CD4-positive, CD25-positive, alpha-beta regulatory T cell (primary cell): ENCODE data around the gene APBB2. TPM values are rescaled to one million over a fixed set of nuclear protein-coding genes. Genes with fewer than 3 reads are reported as not detected.
"Not testable (repeated sequence)": the region's sequence is repeated elsewhere in the genome, so short reads cannot be mapped to it uniquely, and the experiment has no call there.

Source experiments
- ATAC-seq, 2 donors: fragments of 150-1000 bp; cut with Tn5 transposase; one replicate each; pipeline ENCODE4 v1.10.0; 2021; ENCODE audit warnings: low read depth in 2 of 2, moderate number of reproducible peaks in 2 of 2, moderate library complexity in 1 of 2
- DNase-seq, 3 donors: peaks; one replicate each; pipeline versions ENCODE4 v3.0.0 to v3.0.0-alpha.2; 2012 to 2022; ENCODE audit warnings: mixed read lengths in 1 of 3
- H3K27ac ChIP-seq: one replicate; pipeline ENCODE4 v1.7.0; 2013; ENCODE audit warnings: mild to moderate bottlenecking, low read length; ENCODE audit not compliant: insufficient read depth, poor library complexity, severe bottlenecking
- H3K27me3 ChIP-seq: one replicate; pipeline ENCODE4 v1.7.0; 2013; ENCODE audit warnings: low read length; ENCODE audit not compliant: control insufficient read depth, insufficient read depth
- H3K36me3 ChIP-seq: one replicate; pipeline ENCODE4 v1.7.0; 2013; ENCODE audit warnings: mild to moderate bottlenecking, low read length, moderate library complexity; ENCODE audit not compliant: control insufficient read depth, insufficient read depth
- H3K4me1 ChIP-seq: 2 replicates; pipeline ENCODE4 v1.7.0; 2013; ENCODE audit warnings: mild to moderate bottlenecking, low read length; ENCODE audit not compliant: insufficient read depth, control insufficient read depth, poor library complexity, severe bottlenecking
- H3K4me3 ChIP-seq: one replicate; pipeline ENCODE4 v1.7.0; 2013; ENCODE audit warnings: low read depth, mild to moderate bottlenecking, low read length, moderate library complexity
- H3K9me3 ChIP-seq, 2 experiments: 1 replicate in 1 of 2; 2 replicates in 1 of 2; pipeline ENCODE4 v1.7.0; 2013; ENCODE audit warnings: low read length in 2 of 2, mild to moderate bottlenecking in 1 of 2, moderate library complexity in 1 of 2; ENCODE audit not compliant: control insufficient read depth in 2 of 2
- H3K27ac Mint-ChIP-seq, 3 donors: one replicate each; pipeline ENCODE4 v1.8.0; 2020 to 2022; ENCODE audit warnings: mild to moderate bottlenecking in 3 of 3, mixed read lengths in 3 of 3, moderate library complexity in 2 of 3
- H3K27me3 Mint-ChIP-seq: one replicate; pipeline ENCODE4 v1.8.0; 2022; ENCODE audit warnings: mild to moderate bottlenecking, mixed read lengths
- H3K36me3 Mint-ChIP-seq: one replicate; pipeline ENCODE4 v1.8.0; 2020; ENCODE audit warnings: mixed read lengths
- H3K4me1 Mint-ChIP-seq, 4 donors: one replicate each; pipeline ENCODE4 v1.8.0; 2020 to 2022; ENCODE audit warnings: mixed read lengths in 4 of 4, mild to moderate bottlenecking in 1 of 4
- H3K4me3 Mint-ChIP-seq, 4 donors: one replicate each; pipeline ENCODE4 v1.8.0; 2020 to 2022; ENCODE audit warnings: mild to moderate bottlenecking in 4 of 4, mixed read lengths in 4 of 4, moderate library complexity in 3 of 4
- H3K9me3 Mint-ChIP-seq, 7 donors: one replicate each; pipeline ENCODE4 v1.8.0; 2020 to 2022; ENCODE audit warnings: mixed read lengths in 7 of 7, mild to moderate bottlenecking in 3 of 7, moderate library complexity in 2 of 7
- polyA plus RNA-seq, 4 donors: library from polyadenylated mRNA; unstranded; fragments of 300-500 nt; fragmentation: Illumina TruSeq; gene quantifications; one replicate each; pipeline ENCODE4 v1.2.3, GENCODE V29; 2021
- total RNA-seq: library from RNA; stranded (reverse); gene quantifications from one replicate; pipeline ENCODE4 v1.2.3, GENCODE V29; 2022

APBB2 gene
- total and polyA plus RNA-seq, 5 donors from 2014 or later: not detected

DNA sequence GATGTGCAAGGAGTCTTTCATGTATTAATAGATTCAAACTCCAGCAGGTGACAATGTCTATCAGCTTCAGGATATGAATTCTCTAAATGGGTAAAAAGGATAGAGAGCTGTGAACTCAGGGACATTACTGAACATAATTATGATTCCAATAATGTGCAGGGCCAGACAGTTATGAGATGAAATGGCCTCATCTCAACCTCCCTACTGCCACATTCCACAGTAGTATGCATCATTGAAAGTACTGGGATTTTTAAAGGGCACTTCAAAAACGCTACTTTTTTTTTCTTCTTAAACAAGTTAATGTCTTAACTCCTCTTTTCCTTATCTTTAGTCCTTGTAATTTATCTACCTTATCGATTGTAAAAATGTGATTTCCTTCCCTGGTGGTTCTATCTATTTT is 202.0 kb downstream of the APBB2 start:
- H3K36me3 ChIP-seq: no peaks in the 10 kb centered on the region
- no peak overlapping the region for H3K4me3 ChIP-seq
- H3K9me3 ChIP-seq: no peaks in the 10 kb centered on the region
- Mint-ChIP-seq H3K4me1 (peaks cover 0 to 4% (median 0%) of the 10 kb centered on the region in 4 donors), H3K36me3 (no peaks in the 10 kb centered on the region), H3K4me3 (no peak overlapping the region), H3K9me3 (peaks cover 0 to 3% (median 0%) of the 10 kb centered on the region in 7 donors), H3K27ac (no peak overlapping the region), H3K27me3 (no peaks in the 10 kb centered on the region)
- DNase-seq (no peak), ATAC-seq (no peak)
- no peaks in the 10 kb centered on the region for H3K4me1 ChIP-seq
- H3K27me3 ChIP-seq: peaks cover 3% of the 10 kb centered on the region
- no peak overlapping the region for H3K27ac ChIP-seq

DNA sequence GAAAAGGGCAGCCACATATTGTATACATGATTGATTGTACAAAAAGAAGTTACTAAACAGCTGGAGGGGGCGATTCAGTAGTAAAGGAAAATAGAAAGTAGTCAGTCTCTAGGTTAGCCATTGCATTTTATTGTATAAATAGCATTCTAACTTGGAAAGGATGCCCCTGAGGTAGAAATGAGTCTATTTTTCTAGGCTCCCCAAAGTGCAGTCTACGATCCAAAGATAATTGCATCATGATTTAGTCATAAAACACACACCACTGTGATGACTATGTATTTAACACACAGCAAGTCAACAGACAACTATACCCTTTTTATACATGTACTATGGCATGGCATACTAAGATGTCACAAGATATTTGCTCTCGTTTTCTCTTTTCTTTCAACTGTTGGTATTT is 204.9 kb downstream of the APBB2 start:
- peaks cover 0 to 5% (median 0%) of the 10 kb centered on the region in 7 donors for H3K9me3 Mint-ChIP-seq
- H3K4me3 Mint-ChIP-seq: no peak overlapping the region
- ATAC-seq (no peak), DNase-seq (no peak)
- H3K36me3 Mint-ChIP-seq: no peaks in the 10 kb centered on the region
- Histone ChIP-seq H3K27me3 (peaks cover 3% of the 10 kb centered on the region), H3K27ac (no peak overlapping the region), H3K9me3 (no peaks in the 10 kb centered on the region), H3K36me3 (no peaks in the 10 kb centered on the region), H3K4me3 (no peak overlapping the region), H3K4me1 (no peaks in the 10 kb centered on the region)
- H3K4me1 Mint-ChIP-seq: peaks cover 0 to 4% (median 0%) of the 10 kb centered on the region in 4 donors
- H3K27me3 Mint-ChIP-seq: no peaks in the 10 kb centered on the region
- H3K27ac Mint-ChIP-seq: no peak overlapping the region

DNA sequence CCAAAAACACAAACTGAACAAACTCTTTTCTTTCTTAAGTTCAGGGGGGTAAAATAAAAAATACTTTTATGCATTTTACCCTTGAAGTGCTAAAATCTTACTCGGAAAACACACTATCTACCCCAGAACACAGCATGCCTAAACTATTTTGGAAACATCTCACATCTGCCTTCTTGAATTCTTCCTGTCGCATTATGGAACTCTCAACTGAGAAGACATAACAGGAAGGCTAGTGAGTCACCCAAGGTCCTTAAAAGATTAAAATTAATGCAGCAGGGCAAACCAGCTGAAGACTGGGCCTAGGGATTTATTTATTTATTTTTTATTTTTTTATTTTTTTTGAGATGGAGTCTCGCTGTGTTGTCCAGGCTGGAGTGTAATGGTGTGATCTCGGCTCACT is 208.2 kb downstream of the APBB2 start:
- DNase-seq: no peak
- no peak overlapping the region for H3K27ac Mint-ChIP-seq
- Histone ChIP-seq H3K4me1 (no peaks in the 10 kb centered on the region), H3K27ac (no peak overlapping the region), H3K36me3 (no peaks in the 10 kb centered on the region), H3K4me3 (no peak overlapping the region), H3K9me3 (no peaks in the 10 kb centered on the region), H3K27me3 (peaks cover 3% of the 10 kb centered on the region)
- no peak overlapping the region for H3K4me3 Mint-ChIP-seq
- H3K9me3 Mint-ChIP-seq: peaks cover 0 to 7% (median 1%) of the 10 kb centered on the region in 7 donors
- no peak for ATAC-seq
- peaks cover 0 to 4% (median 0%) of the 10 kb centered on the region in 4 donors for H3K4me1 Mint-ChIP-seq
- H3K27me3 Mint-ChIP-seq: peaks cover 4% of the 10 kb centered on the region
- H3K36me3 Mint-ChIP-seq: no peaks in the 10 kb centered on the region

DNA sequence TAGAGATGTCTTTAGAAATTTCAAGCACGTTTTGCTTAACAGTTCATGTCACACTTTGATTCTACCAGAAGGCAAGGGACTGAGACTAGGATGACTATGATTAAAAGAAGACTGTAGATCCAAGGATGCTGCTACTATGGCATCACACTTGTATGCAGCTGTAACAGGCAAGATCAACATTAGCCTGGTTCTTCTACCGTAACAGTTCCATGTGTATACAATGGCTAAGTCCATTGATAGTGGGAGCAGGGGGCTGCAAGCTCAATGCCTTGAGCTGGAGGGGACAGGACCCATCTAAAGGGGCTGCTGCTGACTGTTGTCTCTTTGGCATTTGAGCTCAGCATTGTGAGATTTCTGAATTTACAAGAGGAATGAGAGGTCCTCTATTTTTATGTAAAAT is 212.0 kb downstream of the APBB2 start:
- no peak overlapping the region for H3K4me3 ChIP-seq
- no peaks in the 10 kb centered on the region for H3K4me1 ChIP-seq
- H3K36me3 Mint-ChIP-seq: no peaks in the 10 kb centered on the region
- ATAC-seq: no peak
- H3K9me3 Mint-ChIP-seq: peaks cover 0 to 8% (median 1%) of the 10 kb centered on the region in 7 donors
- H3K4me3 Mint-ChIP-seq: no peak overlapping the region
- no peak overlapping the region for H3K27ac Mint-ChIP-seq
- H3K27me3 ChIP-seq: no peaks in the 10 kb centered on the region
- H3K4me1 Mint-ChIP-seq: no peaks in the 10 kb centered on the region
- H3K9me3 ChIP-seq: no peaks in the 10 kb centered on the region
- no peak overlapping the region for H3K27ac ChIP-seq
- DNase-seq: no peak
- peaks cover 8% of the 10 kb centered on the region for H3K27me3 Mint-ChIP-seq
- H3K36me3 ChIP-seq: no peaks in the 10 kb centered on the region

DNA sequence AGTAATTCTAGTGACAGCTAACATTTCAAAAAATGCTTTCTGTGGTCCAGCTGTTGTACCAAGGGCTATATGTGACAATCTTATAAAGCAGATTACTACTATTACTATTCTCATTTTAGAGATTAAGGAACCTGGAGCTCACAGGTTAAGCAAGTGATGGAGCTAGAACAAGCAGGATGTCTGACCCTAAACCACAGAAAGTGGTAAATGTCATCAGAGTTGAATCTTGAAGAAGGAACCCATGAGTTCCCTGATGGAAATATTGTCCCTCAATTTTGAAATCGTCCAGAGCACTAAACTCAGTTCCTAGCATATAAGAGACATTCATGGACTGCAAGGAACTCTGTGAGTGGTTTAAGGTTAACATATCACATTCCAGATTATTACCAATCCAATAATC is 214.0 kb downstream of the APBB2 start:
- Histone ChIP-seq H3K27ac (no peak overlapping the region), H3K4me1 (no peaks in the 10 kb centered on the region), H3K27me3 (no peaks in the 10 kb centered on the region), H3K4me3 (no peak overlapping the region), H3K36me3 (no peaks in the 10 kb centered on the region), H3K9me3 (no peaks in the 10 kb centered on the region)
- DNase-seq (no peak), ATAC-seq (no peak)
- peaks cover 8% of the 10 kb centered on the region for H3K27me3 Mint-ChIP-seq
- peaks cover 0 to 4% (median 0%) of the 10 kb centered on the region in 7 donors for H3K9me3 Mint-ChIP-seq
- no peaks in the 10 kb centered on the region for H3K4me1 Mint-ChIP-seq
- no peak overlapping the region for H3K27ac Mint-ChIP-seq
- H3K36me3 Mint-ChIP-seq: no peaks in the 10 kb centered on the region
- no peak overlapping the region for H3K4me3 Mint-ChIP-seq

DNA sequence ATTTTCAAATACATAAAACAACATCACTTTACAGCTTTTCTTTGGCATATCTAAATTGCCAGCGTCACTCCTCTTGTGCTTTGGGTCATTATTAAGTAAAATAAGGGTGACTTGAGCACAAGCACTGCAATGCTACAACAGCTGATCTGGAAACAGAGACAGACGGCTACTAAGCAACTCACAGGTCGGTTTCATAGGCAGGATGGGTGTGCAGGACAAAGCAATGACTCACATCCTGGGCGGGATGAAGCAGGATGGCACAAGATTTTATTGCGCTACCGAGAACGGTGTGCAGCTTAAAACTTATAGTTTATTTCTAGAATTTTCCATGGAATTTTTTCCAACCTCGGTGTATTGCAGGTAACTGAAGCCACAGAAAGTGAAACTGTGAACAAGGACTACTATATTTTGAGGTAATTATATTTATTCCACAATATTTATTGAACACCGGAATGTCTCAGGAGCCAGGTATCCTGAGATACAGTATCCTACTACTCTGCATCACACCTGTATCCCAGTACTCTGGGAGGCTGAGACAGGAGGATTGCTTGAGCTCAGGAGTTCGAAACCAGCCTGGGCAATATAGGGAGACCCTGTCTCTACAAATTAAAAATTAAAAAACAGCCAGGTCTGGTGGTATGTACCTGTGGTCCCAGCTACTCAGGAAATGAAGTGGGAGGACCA is 215.5 kb downstream of the APBB2 start:
- Mint-ChIP-seq H3K9me3 (peaks cover 0 to 4% (median 0%) of the 10 kb centered on the region in 7 donors), H3K27me3 (peaks cover 8% of the 10 kb centered on the region)
- no peak for DNase-seq

DNA sequence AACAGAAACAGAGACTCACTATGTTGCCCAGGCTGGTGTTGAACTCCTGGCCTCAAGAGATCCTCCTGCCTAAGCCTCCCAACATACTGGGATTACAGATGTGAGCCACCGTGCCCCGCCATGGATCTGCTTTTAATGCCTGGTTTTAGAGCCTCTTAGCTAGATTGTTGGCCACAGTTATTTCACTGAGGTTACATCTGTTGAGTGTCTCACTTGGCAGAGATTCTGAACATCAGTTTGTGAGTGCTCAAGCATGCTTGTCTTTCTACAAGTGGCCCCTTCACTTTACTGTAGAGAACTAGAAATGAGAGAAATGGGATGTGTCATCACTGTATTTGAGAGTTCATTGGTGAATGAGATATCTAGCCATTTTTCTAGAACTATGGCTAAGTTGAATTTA is 218.5 kb downstream of the APBB2 start:
- no peak for DNase-seq
- Histone ChIP-seq H3K27ac (no peak overlapping the region), H3K36me3 (no peaks in the 10 kb centered on the region), H3K9me3 (no peaks in the 10 kb centered on the region), H3K4me3 (no peak overlapping the region), H3K4me1 (no peaks in the 10 kb centered on the region), H3K27me3 (no peaks in the 10 kb centered on the region)
- Mint-ChIP-seq H3K9me3 (no peaks in the 10 kb centered on the region), H3K27me3 (peaks cover 4% of the 10 kb centered on the region), H3K27ac (no peak overlapping the region), H3K36me3 (no peaks in the 10 kb centered on the region), H3K4me1 (peaks cover 0 to 2% (median 0%) of the 10 kb centered on the region in 4 donors), H3K4me3 (no peak overlapping the region)
- ATAC-seq: no peak

More for the DNA sequence above, 215.5 kb downstream of the APBB2 start:
- Histone ChIP-seq H3K4me1 (no peaks in the 10 kb centered on the region), H3K4me3 (no peak overlapping the region), H3K36me3 (no peaks in the 10 kb centered on the region), H3K9me3 (no peaks in the 10 kb centered on the region), H3K27me3 (no peaks in the 10 kb centered on the region), H3K27ac (no peak overlapping the region)
- Mint-ChIP-seq H3K36me3 (no peaks in the 10 kb centered on the region), H3K4me3 (no peak overlapping the region), H3K27ac (no peak overlapping the region), H3K4me1 (no peaks in the 10 kb centered on the region)
- ATAC-seq: no peak

DNA sequence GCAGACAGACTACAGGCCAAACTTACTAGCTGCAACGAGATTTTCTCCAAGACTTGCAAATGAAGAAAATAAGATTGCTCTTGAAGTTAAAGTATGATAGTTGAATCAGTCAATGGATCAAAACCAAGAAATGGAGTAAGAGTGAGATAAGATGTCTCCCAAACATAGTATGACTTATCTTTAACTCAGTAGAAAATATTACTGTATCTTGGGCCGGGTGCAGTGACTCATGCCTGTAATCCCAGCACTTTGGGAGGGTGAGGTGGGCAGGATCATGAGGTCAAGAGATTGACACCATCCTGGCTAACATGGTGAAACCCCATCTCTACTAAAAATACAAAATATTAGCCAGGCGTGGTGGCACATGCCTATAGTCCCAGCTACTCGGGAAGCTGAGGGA is 220.0 kb downstream of the APBB2 start:
- DNase-seq, H3K4me1 ChIP-seq, H3K4me3 Mint-ChIP-seq, H3K27me3 ChIP-seq, H3K36me3 Mint-ChIP-seq, H3K27ac Mint-ChIP-seq, H3K9me3 Mint-ChIP-seq, ATAC-seq, H3K4me1 Mint-ChIP-seq, H3K36me3 ChIP-seq, H3K9me3 ChIP-seq, H3K4me3 ChIP-seq, H3K27me3 Mint-ChIP-seq, H3K27ac ChIP-seq: not testable (repeated sequence)
